Effector CD4-positive, alpha-beta T cell (primary cell): ENCODE data around the gene GJA9.

Experiments used
- DNase-seq: peaks from one replicate; pipeline ENCODE4 v3.0.0-alpha.2; 2020

The GJA9 gene

GRCh38 chr1:38829368-38829767 lies 52.0 kb downstream of the GJA9 start:
- DNase-seq = no peak

GRCh38 chr1:38827318-38827717 lies 54.1 kb downstream of the GJA9 start:
- DNase-seq = no peak

GRCh38 chr1:38826886-38827285 lies 54.5 kb downstream of the GJA9 start:
- no peak for DNase-seq

DNA sequence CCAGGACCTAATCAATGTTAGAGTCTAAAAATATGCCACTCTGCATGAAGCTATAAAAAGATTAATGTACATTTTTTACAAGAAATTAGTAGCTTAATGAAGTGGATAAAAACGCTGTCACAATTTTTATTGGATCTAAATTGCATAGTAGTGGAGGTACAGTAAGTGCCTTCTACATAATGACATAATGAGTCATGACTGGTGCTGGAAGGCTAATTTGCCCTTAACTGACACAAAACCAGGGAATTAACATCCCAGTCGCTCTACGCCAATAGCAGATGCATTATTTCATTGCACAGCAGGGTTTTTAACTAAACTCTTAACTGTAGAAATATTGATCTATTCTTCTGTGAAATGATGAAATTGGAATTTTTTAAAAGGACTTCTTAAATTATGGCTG lies 55.1 kb downstream of the GJA9 start:
- DNase-seq = no peak
